K562 (cell line): ENCODE measurements around the gene B9D2. TPM values are rescaled to one million over a fixed set of nuclear protein-coding genes. Genes with fewer than 3 reads are reported as not detected.

Experiments used
- ARID1B ChIP-seq: fragments of 450-650 bp; IDR thresholded peaks from 2 replicates; pipeline ENCODE4 v1.6.1; 2016; ENCODE audit warnings: antibody characterized with exemption, mild to moderate bottlenecking, inconsistent platforms
- CHD2 ChIP-seq: IDR thresholded peaks from 2 replicates; pipeline ENCODE4 v1.6.1; 2011; ENCODE audit warnings: low read depth, low read length
- ELF4 ChIP-seq: fragments of 450-650 bp; formaldehyde crosslinking; IDR thresholded peaks from 2 replicates; pipeline ENCODE4 v1.4.0; 2022; ENCODE audit warnings: missing genetic modification characterization
- FOXA1 ChIP-seq: fragments of 450-650 bp; IDR thresholded peaks from 2 replicates; pipeline ENCODE4 v1.6.1; 2016; ENCODE audit warnings: mild to moderate bottlenecking, borderline replicate concordance
- HMGN3 ChIP-seq: IDR thresholded peaks from 2 replicates; pipeline ENCODE4 v1.6.1; 2011; ENCODE audit warnings: borderline replicate concordance, low read depth, mild to moderate bottlenecking, mixed read lengths, low read length; ENCODE audit not compliant: insufficient read length; ENCODE audit errors: extremely low read depth
- JUND ChIP-seq, 2 experiments: IDR thresholded peaks; 2 replicates in 1 of 2; 3 replicates in 1 of 2; pipeline ENCODE4 v1.6.1; 2011; ENCODE audit warnings: borderline replicate concordance in 2 of 2, low read depth in 2 of 2, low read length in 2 of 2, improper control_type of control experiment in 1 of 2, missing biosample characterization in 1 of 2, missing genetic modification characterization in 1 of 2, missing genetic modification reagents in 1 of 2
- MCM5 ChIP-seq: fragments of 450-650 bp; IDR thresholded peaks from 2 replicates; pipeline ENCODE4 v1.6.1; 2016; ENCODE audit warnings: low read depth
- POU5F1 ChIP-seq: fragments of 150-350 bp; IDR thresholded peaks from 2 replicates; pipeline ENCODE4 v1.6.1; 2014; ENCODE audit warnings: borderline replicate concordance, low read length, low read depth, mild to moderate bottlenecking; ENCODE audit not compliant: partially characterized antibody
- RBBP5 ChIP-seq: fragments of 200-600 bp; sonication (generic); IDR thresholded peaks from 2 replicates; pipeline ENCODE4 v1.6.1; 2012; ENCODE audit warnings: borderline replicate concordance, mild to moderate bottlenecking, low read length, control low read depth, inconsistent platforms; ENCODE audit not compliant: insufficient read depth, poor library complexity, severe bottlenecking
- XRCC5 ChIP-seq: fragments of 200-400 bp; formaldehyde crosslinking; IDR thresholded peaks from 2 replicates; pipeline ENCODE4 v1.6.1; 2017; ENCODE audit warnings: low read depth, mild to moderate bottlenecking, low read length
- YBX1 ChIP-seq: fragments of 450-650 bp; IDR thresholded peaks from 2 replicates; pipeline ENCODE4 v1.7.1; 2016; ENCODE audit warnings: mild to moderate bottlenecking
- polyA plus RNA-seq, 8 experiments: library from polyadenylated mRNA; depleted of rRNA in 4 of 8; stranded (reverse) in 5 of 8; unstranded in 3 of 8; fragments of >200 nt; fragmentation: Nextera tagmentation in 2 of 8; fragmentation: Illumina TruSeq in 1 of 8; extraction: Ambion mirVana in 2 of 8; extraction: Trizol in 1 of 8; gene quantifications; 2 replicates each; pipeline versions ENCODE4 v1.2.1 to v1.2.3, GENCODE V29; 2011 to 2014; ENCODE audit warnings: inconsistent platforms in 1 of 8, missing spikeins in 1 of 8
- total RNA-seq, 7 experiments: library from RNA; depleted of rRNA in 6 of 7; stranded (reverse); fragments of >200 nt in 6 of 7; fragmentation: Illumina TruSeq in 2 of 7; extraction: Trizol in 2 of 7; gene quantifications; 2 replicates each; pipeline versions ENCODE4 v1.2.1 to v1.2.3, GENCODE V29; 2011 to 2021; ENCODE audit warnings: low replicate concordance in 1 of 7
- TF ChIP-seq, protein P1 (sequence below), 2 experiments: IDR thresholded peaks; 2 replicates each; pipeline ENCODE4 v1.6.1; 2011; ENCODE audit warnings: borderline replicate concordance in 1 of 2, control low read depth in 1 of 2, low read depth in 1 of 2, low read length in 1 of 2, mild to moderate bottlenecking in 1 of 2, mixed read lengths in 1 of 2, moderate library complexity in 1 of 2; ENCODE audit not compliant: insufficient read depth in 1 of 2, insufficient read length in 1 of 2, poor library complexity in 1 of 2, severe bottlenecking in 1 of 2; ENCODE audit errors: extremely low read depth in 1 of 2
- TF ChIP-seq, protein P2 (sequence below), 2 experiments: fragments of 450-650 bp in 1 of 2; IDR thresholded peaks; 2 replicates each; pipeline ENCODE4 v1.6.1; 2011 to 2017; ENCODE audit warnings: low read depth in 2 of 2, antibody characterized with exemption in 1 of 2, borderline replicate concordance in 1 of 2, low read length in 1 of 2, mild to moderate bottlenecking in 1 of 2, mixed read lengths in 1 of 2; ENCODE audit not compliant: control insufficient read depth in 1 of 2
- TF ChIP-seq, protein P3 (sequence below): IDR thresholded peaks from 2 replicates; pipeline ENCODE4 v1.6.1; 2014; ENCODE audit warnings: antibody characterized with exemption
- TF ChIP-seq, protein P4 (sequence below), 2 experiments: fragments of 450-650 bp; IDR thresholded peaks; 2 replicates each; pipeline ENCODE4 v1.6.1; 2018; ENCODE audit warnings: mild to moderate bottlenecking in 2 of 2, low read depth in 1 of 2; ENCODE audit not compliant: partially characterized antibody in 2 of 2

B9D2 gene
- total and polyA plus RNA-seq, 9 of the 15 experiments (the other 6 are each of a cell fraction or from before 2014, with no cell fraction given) = 0.83 to 6.9 (median 2.8) TPM

DNA sequence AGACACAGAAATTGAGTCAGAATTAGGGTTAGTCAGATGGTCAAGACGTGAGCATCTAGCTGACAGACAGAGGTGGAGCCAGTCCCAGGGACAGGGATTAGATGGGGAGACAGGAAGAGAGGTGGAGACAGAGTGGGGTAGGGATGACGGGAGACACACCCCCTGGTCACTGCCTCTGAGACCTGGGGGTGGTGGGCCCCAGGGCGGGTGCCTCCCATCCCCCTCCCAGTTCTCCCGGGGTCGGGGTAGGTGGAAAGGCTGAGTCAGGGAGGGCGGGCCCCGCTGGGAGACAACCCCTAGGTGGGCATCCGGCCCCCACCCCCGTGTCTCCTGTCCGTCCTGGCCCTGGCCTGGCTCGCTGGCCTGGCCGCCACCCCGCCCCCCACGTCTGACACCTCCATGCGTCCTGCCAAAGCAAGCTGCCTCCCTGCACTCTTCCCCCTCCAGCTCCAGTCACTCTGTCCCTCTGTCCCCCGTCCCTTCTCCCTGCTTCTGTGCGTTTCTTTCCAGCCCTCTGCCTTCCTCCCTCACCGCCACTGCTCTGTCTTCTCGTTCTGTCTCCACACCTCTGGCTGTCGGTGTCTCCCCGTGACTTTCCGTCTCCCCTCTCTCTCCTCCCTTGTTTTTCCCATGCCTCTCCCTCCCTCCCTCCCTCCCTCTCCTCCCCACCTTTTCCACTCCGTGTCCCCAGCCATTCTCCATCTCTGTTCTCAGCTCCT is 38.9 kb downstream of the B9D2 start (continued):
- TF ChIP-seq, protein P1, sequence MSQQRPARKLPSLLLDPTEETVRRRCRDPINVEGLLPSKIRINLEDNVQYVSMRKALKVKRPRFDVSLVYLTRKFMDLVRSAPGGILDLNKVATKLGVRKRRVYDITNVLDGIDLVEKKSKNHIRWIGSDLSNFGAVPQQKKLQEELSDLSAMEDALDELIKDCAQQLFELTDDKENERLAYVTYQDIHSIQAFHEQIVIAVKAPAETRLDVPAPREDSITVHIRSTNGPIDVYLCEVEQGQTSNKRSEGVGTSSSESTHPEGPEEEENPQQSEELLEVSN (IDR thresholded peaks at IDR 0.05; ENCODE audit: borderline replicate concordance in 1 of 2, extremely low read depth in 1 of 2, insufficient read depth in 1 of 2, insufficient read length in 1 of 2, low read depth in 1 of 2, low read length in 1 of 2, poor library complexity in 1 of 2, severe bottlenecking in 1 of 2) = peak in 1 of 2 experiments; percentile 10
- TF ChIP-seq YBX1 (no peak), JUND (IDR thresholded peaks at IDR 0.05; ENCODE audit: borderline replicate concordance, low read depth, low read length) (peak; percentile 49; the same call in 1 of the 2 replicates), JUND (tag; IDR thresholded peaks at IDR 0.05; ENCODE audit: borderline replicate concordance, low read depth, low read length) (no peak), CHD2 (no peak), ELF4 (CRISPR knock-in tag) (no peak), HMGN3 (peak; percentile 40), RBBP5 (no peak), ARID1B (peak; percentile 46; the same call in 1 of the 2 replicates), XRCC5 (no peak), POU5F1 (no peak), MCM5 (no peak), FOXA1 (no peak)
- TF ChIP-seq, protein P2, sequence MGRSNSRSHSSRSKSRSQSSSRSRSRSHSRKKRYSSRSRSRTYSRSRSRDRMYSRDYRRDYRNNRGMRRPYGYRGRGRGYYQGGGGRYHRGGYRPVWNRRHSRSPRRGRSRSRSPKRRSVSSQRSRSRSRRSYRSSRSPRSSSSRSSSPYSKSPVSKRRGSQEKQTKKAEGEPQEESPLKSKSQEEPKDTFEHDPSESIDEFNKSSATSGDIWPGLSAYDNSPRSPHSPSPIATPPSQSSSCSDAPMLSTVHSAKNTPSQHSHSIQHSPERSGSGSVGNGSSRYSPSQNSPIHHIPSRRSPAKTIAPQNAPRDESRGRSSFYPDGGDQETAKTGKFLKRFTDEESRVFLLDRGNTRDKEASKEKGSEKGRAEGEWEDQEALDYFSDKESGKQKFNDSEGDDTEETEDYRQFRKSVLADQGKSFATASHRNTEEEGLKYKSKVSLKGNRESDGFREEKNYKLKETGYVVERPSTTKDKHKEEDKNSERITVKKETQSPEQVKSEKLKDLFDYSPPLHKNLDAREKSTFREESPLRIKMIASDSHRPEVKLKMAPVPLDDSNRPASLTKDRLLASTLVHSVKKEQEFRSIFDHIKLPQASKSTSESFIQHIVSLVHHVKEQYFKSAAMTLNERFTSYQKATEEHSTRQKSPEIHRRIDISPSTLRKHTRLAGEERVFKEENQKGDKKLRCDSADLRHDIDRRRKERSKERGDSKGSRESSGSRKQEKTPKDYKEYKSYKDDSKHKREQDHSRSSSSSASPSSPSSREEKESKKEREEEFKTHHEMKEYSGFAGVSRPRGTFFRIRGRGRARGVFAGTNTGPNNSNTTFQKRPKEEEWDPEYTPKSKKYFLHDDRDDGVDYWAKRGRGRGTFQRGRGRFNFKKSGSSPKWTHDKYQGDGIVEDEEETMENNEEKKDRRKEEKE (IDR thresholded peaks at IDR 0.05; ENCODE audit: borderline replicate concordance in 1 of 2, control insufficient read depth in 1 of 2, low read depth in 2 of 2, low read length in 1 of 2) = no peak
- TF ChIP-seq, protein P3, sequence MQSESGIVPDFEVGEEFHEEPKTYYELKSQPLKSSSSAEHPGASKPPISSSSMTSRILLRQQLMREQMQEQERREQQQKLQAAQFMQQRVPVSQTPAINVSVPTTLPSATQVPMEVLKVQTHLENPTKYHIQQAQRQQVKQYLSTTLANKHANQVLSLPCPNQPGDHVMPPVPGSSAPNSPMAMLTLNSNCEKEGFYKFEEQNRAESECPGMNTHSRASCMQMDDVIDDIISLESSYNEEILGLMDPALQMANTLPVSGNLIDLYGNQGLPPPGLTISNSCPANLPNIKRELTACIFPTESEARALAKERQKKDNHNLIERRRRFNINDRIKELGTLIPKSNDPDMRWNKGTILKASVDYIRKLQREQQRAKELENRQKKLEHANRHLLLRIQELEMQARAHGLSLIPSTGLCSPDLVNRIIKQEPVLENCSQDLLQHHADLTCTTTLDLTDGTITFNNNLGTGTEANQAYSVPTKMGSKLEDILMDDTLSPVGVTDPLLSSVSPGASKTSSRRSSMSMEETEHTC = no peak
- TF ChIP-seq, protein P4, sequence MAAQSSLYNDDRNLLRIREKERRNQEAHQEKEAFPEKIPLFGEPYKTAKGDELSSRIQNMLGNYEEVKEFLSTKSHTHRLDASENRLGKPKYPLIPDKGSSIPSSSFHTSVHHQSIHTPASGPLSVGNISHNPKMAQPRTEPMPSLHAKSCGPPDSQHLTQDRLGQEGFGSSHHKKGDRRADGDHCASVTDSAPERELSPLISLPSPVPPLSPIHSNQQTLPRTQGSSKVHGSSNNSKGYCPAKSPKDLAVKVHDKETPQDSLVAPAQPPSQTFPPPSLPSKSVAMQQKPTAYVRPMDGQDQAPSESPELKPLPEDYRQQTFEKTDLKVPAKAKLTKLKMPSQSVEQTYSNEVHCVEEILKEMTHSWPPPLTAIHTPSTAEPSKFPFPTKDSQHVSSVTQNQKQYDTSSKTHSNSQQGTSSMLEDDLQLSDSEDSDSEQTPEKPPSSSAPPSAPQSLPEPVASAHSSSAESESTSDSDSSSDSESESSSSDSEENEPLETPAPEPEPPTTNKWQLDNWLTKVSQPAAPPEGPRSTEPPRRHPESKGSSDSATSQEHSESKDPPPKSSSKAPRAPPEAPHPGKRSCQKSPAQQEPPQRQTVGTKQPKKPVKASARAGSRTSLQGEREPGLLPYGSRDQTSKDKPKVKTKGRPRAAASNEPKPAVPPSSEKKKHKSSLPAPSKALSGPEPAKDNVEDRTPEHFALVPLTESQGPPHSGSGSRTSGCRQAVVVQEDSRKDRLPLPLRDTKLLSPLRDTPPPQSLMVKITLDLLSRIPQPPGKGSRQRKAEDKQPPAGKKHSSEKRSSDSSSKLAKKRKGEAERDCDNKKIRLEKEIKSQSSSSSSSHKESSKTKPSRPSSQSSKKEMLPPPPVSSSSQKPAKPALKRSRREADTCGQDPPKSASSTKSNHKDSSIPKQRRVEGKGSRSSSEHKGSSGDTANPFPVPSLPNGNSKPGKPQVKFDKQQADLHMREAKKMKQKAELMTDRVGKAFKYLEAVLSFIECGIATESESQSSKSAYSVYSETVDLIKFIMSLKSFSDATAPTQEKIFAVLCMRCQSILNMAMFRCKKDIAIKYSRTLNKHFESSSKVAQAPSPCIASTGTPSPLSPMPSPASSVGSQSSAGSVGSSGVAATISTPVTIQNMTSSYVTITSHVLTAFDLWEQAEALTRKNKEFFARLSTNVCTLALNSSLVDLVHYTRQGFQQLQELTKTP (IDR thresholded peaks at IDR 0.05; ENCODE audit: low read depth in 1 of 2, partially characterized antibody in 2 of 2) = peak in 1 of 2 experiments; percentile 8
